Gastroesophageal sphincter (tissue), 4 donors: ENCODE measurements around the gene GNA14. TPM values are rescaled to one million over a fixed set of nuclear protein-coding genes. Genes with fewer than 3 reads are reported as not detected.
"Not testable (repeated sequence)": the region's sequence is repeated elsewhere in the genome, so short reads cannot be mapped to it uniquely, and the experiment has no call there.

Experiments
- ATAC-seq: fragments of 150-250 bp; one replicate; pipeline ENCODE4 v1.9.1; 2016; ENCODE audit warnings: mild to moderate bottlenecking, moderate library complexity
- H3K27ac ChIP-seq, 4 donors: fragments of 200-600 bp; sonication (generic) in 3 of 4; 1 replicate in 3 of 4; 2 replicates in 1 of 4; pipeline ENCODE4 v1.5.1; 2016 to 2019
- H3K27me3 ChIP-seq: fragments of 200-600 bp; sonication (generic); one replicate; pipeline ENCODE4 v1.5.1; 2019
- H3K36me3 ChIP-seq, 2 donors: fragments of 200-600 bp; sonication (generic); one replicate each; pipeline ENCODE4 v1.5.1; 2019; ENCODE audit warnings: control low read depth in 1 of 2
- H3K4me1 ChIP-seq, 3 donors: fragments of 200-600 bp; sonication (generic); 1 replicate in 2 of 3; 2 replicates in 1 of 3; pipeline ENCODE4 v1.5.1; 2016 to 2019; ENCODE audit warnings: control low read depth in 2 of 3
- H3K4me3 ChIP-seq, 2 donors: fragments of 200-600 bp; sonication (generic); one replicate each; pipeline ENCODE4 v1.5.1; 2019; ENCODE audit warnings: mild to moderate bottlenecking in 1 of 2, moderate library complexity in 1 of 2
- H3K9me3 ChIP-seq, 3 donors: fragments of 200-600 bp; sonication (generic); one replicate each; pipeline ENCODE4 v1.5.1; 2017 to 2019; ENCODE audit warnings: control low read depth in 2 of 3
- EP300 ChIP-seq: sonication (generic); formaldehyde crosslinking; IDR thresholded peaks from one replicate; pipeline ENCODE4 v1.6.1; 2017; ENCODE audit warnings: antibody characterized with exemption, mild to moderate bottlenecking
- POLR2A ChIP-seq, 2 donors: fragments of 450-650 bp; IDR thresholded peaks; one replicate each; pipeline ENCODE4 v1.6.1; 2017; ENCODE audit warnings: antibody characterized with exemption in 2 of 2, mild to moderate bottlenecking in 2 of 2, moderate library complexity in 1 of 2
- POLR2AphosphoS5 ChIP-seq: sonication (generic); formaldehyde crosslinking; IDR thresholded peaks from one replicate; pipeline ENCODE4 v1.6.1; 2017; ENCODE audit warnings: antibody characterized with exemption
- WGBS, 2 donors: methylation state at CpG; one replicate each; pipeline ENCODE4 v1.1.5; 2018; ENCODE audit warnings: low coverage in 1 of 2; 5-methylcytosine and 5-hydroxymethylcytosine counted together
- total RNA-seq, 4 donors: library from RNA; depleted of rRNA; stranded (reverse); fragments of >200 nt; gene quantifications; one replicate each; pipeline ENCODE4 v1.1.0, GENCODE V29; 2016
- TF ChIP-seq, protein P1 (sequence below), 4 experiments: fragments of 200-600 bp in 2 of 4; fragments of 450-650 bp in 2 of 4; sonication (generic) in 1 of 4; IDR thresholded peaks; one replicate each; pipeline ENCODE4 v1.5.1; 2017 to 2019; ENCODE audit warnings: antibody characterized with exemption in 4 of 4, mild to moderate bottlenecking in 2 of 4, moderate library complexity in 2 of 4

Gene GNA14
- total RNA-seq, 4 donors from 2014 or later: 3.9 to 6.4 (median 5.1) TPM

DNA sequence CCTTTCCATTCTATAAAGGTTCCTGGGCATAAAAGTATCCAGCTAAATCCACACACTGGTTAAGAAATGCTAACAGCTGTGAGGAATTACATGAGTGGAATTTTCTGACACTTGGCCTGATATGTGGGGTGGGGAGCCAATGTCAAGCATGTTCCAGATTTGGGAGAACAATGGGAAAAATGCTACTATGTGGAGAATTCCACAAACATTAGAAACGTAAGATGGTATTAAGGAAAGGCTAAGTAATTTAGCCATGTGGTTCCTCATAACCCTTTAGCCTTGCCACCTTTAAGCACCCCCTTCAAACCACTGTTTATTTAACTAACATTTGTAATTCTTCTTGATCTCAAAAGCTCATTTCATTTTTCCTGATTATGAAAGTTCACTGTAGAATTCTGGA is 149.2 kb downstream of the GNA14 start:
- Histone ChIP-seq H3K27ac (peak overlapping the region in 3 of 4 donors; percentile 10 to 51 (median 24)), H3K9me3 (no peaks in the 10 kb centered on the region), H3K36me3 (no peaks in the 10 kb centered on the region), H3K4me1 (peaks cover 0 to 13% (median 4%) of the 10 kb centered on the region in 3 donors), H3K4me3 (no peak overlapping the region), H3K27me3 (no peaks in the 10 kb centered on the region)
- TF ChIP-seq POLR2AphosphoS5: peak; percentile 52
- TF ChIP-seq EP300: no peak
- 0 to 41% methylated on average over 1 of the region's 1 CpG for WGBS, 2 donors
- ATAC-seq: peak; percentile 65

DNA sequence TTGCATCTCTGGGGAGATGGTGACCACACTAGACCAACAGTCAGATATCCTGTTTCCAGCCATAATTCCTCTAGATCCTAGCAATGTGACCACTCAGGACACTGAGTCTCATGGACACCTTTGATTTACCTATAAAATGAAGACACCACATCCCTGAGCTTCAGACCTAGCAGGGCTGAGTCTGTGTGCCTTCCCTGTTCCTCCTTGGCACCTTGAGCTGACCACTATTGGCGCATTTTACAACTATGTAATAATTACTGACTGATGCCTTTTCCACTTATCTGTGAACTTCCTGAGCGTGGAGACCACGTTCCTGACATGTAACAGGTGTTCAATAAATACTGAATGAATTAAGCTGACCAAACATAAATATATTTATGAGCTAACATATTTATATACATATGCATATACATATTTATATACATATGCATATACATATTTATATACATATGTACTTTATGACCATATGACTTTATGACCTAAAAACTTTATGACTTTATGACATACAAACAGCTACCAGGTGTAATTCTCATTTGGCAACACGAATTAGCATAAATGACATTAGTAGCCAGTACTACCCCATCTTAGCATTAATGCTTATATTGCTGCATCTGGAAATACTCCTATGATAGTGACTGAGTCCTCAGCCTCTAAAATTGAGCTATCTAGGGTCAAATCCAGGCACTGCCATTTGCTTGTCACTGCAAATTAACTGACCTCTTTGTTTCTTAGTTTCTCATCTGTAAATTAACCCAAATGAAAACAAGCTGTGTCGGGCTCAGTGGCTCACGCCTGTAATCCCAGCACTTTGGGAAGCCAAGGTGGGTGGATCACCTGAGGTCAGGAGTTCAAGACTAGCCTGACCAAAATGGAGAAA is 150.6 kb downstream of the GNA14 start:
- WGBS, 2 donors: 85 to 95% methylated on average over 5 to 6 of the region's 6 CpGs
- Histone ChIP-seq H3K4me1 (peaks cover 0 to 13% (median 4%) of the 10 kb centered on the region in 3 donors), H3K9me3 (no peaks in the 10 kb centered on the region), H3K4me3 (no peak overlapping the region), H3K27me3 (no peaks in the 10 kb centered on the region), H3K27ac (no peak overlapping the region), H3K36me3 (no peaks in the 10 kb centered on the region)
- ATAC-seq: no peak
- TF ChIP-seq, protein P1, sequence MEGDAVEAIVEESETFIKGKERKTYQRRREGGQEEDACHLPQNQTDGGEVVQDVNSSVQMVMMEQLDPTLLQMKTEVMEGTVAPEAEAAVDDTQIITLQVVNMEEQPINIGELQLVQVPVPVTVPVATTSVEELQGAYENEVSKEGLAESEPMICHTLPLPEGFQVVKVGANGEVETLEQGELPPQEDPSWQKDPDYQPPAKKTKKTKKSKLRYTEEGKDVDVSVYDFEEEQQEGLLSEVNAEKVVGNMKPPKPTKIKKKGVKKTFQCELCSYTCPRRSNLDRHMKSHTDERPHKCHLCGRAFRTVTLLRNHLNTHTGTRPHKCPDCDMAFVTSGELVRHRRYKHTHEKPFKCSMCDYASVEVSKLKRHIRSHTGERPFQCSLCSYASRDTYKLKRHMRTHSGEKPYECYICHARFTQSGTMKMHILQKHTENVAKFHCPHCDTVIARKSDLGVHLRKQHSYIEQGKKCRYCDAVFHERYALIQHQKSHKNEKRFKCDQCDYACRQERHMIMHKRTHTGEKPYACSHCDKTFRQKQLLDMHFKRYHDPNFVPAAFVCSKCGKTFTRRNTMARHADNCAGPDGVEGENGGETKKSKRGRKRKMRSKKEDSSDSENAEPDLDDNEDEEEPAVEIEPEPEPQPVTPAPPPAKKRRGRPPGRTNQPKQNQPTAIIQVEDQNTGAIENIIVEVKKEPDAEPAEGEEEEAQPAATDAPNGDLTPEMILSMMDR (IDR thresholded peaks at IDR 0.05): no peak
- no peak for TF ChIP-seq EP300

DNA sequence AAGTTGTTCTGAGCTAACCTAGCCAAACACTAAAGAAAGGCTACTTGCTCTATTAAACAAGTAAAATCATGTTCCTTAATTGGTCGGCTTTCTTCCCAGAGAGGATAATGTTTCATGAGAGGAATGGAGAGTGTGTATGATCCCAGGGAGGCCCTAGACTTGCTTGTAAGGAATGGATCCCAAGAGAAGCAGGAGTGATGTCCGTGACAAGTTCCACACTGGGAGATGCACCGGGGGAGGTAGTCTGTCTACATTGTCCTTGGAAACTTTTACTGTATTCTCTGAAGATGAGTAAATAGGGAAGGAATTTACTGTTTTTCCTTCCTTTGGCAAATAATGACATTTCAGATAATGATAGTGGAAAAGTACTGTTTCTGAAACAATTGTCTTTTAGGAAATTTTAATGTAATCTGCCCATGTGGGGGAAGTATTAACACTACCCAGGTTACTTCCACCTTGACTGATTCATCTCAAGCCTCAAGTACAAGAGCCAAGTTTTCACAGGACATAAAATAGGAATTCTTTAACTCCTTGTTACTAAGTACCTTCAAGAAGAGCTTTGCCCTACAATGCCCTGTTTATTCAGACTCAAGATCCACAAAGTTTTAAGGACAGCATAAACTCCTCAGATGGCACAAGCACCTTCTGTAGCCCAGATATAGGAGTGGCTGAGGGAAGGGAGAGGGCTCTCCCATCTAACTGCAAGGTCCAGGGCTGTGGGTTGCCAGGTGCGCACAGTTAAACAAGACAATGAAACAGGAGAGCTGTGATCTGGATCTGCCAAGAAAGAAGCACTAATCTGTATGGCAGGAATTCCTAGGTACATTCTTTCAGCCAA is 152.1 kb downstream of the GNA14 start:
- no peaks in the 10 kb centered on the region for H3K36me3 ChIP-seq
- H3K9me3 ChIP-seq: peaks cover 0 to 6% (median 0%) of the 10 kb centered on the region in 3 donors
- no peaks in the 10 kb centered on the region for H3K27me3 ChIP-seq
- TF ChIP-seq, protein P1 (IDR thresholded peaks at IDR 0.05): no peak
- TF ChIP-seq POLR2AphosphoS5 (no peak), POLR2A (IDR thresholded peaks at IDR 0.05) (no peak), EP300 (no peak)
- peak overlapping the region in 1 of 4 donors; percentile 19 for H3K27ac ChIP-seq
- peaks cover 0 to 13% (median 4%) of the 10 kb centered on the region in 3 donors for H3K4me1 ChIP-seq
- no peak overlapping the region for H3K4me3 ChIP-seq
- peak; percentile 60 for ATAC-seq
- WGBS, 2 donors: 37 to 42% methylated on average over 4 of the region's 4 CpGs

DNA sequence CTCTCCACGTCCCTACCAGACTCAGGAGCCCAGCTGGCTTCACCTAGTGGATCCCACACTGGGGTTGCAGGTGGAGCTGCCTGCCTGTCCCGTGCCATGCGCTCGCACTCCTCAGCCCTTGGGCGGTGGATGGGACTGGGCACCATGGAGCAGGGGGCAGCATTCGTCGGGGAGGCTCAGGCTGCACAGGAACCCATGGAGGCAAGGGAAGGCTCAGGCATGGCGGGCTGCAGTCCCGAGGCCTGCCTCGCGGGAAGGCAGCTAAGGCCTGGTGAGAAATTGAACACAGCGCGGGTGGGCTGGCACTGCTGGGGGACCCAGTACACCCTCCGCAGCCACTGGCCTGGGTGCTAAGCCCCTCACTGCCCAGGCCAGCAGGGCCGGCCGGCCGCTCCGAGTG is 157.8 kb downstream of the GNA14 start:
- H3K27me3 ChIP-seq, H3K27ac ChIP-seq, ATAC-seq, H3K4me1 ChIP-seq, H3K4me3 ChIP-seq, H3K36me3 ChIP-seq: not testable (repeated sequence)
- H3K9me3 ChIP-seq: peaks cover 0 to 17% (median 0%) of the 10 kb centered on the region in 3 donors
- WGBS, 2 donors: 67% methylated on average over 1 of the region's 18 CpGs; no CpG with 5 or more reads in 1 of the 2 donors

DNA sequence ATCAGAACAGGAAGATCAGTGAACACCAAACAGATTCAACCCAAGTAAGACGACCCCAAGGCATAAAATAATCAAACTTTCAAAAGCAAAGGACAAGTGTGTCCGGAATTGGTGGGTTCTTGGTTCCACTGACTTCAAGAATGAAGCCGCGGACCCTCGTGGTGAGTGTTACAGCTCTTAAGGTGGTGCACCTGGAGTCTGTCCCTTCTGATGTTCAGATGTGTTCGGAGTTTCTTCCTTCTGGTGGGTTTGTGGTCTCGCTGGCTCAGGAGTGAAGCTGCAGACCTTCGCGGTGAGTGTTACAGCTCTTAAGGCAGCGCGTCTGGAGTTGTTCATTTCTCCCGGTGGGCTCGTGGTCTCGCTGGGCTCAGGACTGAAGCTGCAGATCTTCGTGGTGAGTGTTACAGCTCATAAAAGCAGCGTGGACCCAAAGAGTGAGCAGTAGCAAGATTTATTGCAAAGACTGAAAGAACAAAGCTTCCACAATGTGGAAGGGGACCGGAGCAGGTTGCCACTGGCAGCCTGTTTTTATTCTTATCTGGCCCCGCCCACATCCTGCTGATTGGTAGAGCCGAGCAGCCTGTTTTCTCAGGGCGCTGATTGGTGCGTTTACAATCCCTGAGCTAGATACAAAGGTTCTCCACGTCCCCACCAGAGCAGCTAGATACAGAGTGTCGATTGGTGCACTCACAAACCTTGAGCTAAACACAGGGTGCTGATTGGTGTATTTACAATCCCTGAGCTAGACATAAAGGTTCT is 158.5 kb downstream of the GNA14 start:
- not testable (repeated sequence) for H3K27me3 ChIP-seq, ATAC-seq, H3K4me3 ChIP-seq, H3K27ac ChIP-seq, H3K4me1 ChIP-seq, H3K36me3 ChIP-seq
- WGBS, 2 donors: 80 to 88% methylated on average over 4 to 6 of the region's 23 CpGs
- peaks cover 0 to 17% (median 0%) of the 10 kb centered on the region in 3 donors for H3K9me3 ChIP-seq
